Measurements from ENCODE around the gene ATP13A4. TPM values are rescaled to one million over a fixed set of nuclear protein-coding genes. Genes with fewer than 3 reads are reported as not detected.

Gene ATP13A4
- total and polyA plus RNA-seq, 5 experiments from 2014 or later, result 0.53 to 7.1 (median 2.8) TPM; not detected in 1

DNA sequence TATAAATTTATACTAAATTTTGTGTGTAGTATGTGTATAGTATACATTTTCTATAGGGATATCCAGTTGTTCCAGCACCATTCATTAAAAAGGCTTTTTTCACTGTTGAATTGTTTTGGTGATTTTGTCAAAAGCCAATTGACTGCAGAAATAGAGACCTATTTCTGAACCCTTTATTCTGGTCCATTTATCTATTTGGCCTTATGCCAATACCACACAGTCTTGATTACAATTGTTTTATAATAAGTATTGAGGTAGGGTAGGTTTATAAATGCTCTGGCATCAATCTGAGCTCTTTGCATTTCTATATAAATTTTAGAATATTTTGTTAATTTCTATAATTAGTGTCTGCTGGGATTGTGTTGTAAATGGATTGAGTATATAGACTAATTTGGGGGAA lies 31.8 kb upstream of the ATP13A4 start:
- ATAC-seq (no peak), DNase-seq (no peak)
- no peak overlapping the region for H3K4me3 Mint-ChIP-seq
- H3K27me3 Mint-ChIP-seq, result no peaks in the 10 kb centered on the region
- no peak overlapping the region for H3K27ac Mint-ChIP-seq
- POLR2A ChIA-PET, result no interaction called here
- peaks cover 2 to 7% (median 4%) of the 10 kb centered on the region in 4 donors for H3K4me1 Mint-ChIP-seq
- H3K36me3 Mint-ChIP-seq, result peaks cover 0 to 2% (median 0%) of the 10 kb centered on the region in 3 donors
- H3K9me3 Mint-ChIP-seq, result no peaks in the 10 kb centered on the region

DNA sequence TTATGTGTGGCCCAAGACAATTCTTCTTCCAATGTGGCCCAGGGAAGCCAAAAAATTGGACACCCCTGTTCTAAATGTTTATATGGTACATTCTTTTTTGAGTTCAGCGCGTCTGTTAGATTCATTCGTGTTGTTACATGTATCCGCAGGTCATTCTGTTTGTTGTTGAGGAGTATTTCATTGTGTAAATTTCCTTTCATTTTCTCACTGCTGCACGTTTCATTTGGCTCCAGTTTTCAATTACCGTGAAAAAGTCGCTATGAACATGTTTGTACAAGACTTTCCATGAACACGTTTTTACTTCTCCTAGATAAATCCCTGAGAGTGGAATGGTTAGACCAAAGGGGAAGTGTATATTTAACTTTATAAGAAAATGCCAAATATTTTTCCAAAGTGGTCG lies 30.8 kb upstream of the ATP13A4 start:
- Mint-ChIP-seq H3K4me3 (no peak overlapping the region), H3K36me3 (peaks cover 0 to 2% (median 0%) of the 10 kb centered on the region in 3 donors), H3K9me3 (no peaks in the 10 kb centered on the region), H3K4me1 (peaks cover 0 to 7% (median 4%) of the 10 kb centered on the region in 4 donors), H3K27ac (no peak overlapping the region), H3K27me3 (no peaks in the 10 kb centered on the region)
- DNase-seq, result no peak
- no peak for ATAC-seq
- POLR2A ChIA-PET, result no interaction called here

DNA sequence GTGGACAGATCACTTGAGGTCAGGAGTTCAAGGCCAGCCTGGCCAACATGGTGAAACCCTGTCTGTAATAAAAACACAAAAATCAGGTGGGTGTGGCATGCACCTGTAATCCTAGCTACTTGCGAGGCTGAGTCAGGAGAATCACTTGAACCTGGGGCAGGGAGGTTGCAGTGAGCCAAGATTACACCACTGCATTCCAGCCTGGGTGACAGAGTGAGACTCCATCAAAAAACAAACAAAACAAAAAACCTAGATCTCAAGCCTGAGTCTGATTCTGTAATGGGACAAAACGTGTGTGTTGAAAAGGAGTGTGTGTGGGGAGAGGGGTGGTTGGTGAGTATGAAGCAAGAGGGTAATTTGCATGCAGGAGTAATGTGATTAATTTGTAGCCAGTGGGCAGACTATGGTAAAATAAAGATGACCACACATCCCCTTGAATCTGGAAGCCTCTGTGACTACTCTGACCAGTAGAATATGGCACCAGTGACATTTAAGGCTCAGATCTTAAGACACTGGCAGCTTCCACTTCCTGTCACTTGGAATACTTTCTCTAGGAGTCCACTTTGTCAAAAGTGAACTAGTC lies 19.9 kb upstream of the ATP13A4 start:
- POLR2A ChIA-PET, result no interaction called here
- no peak for ATAC-seq
- Mint-ChIP-seq H3K27me3 (no peaks in the 10 kb centered on the region), H3K4me3 (no peak overlapping the region), H3K9me3 (no peaks in the 10 kb centered on the region), H3K4me1 (no peaks in the 10 kb centered on the region), H3K27ac (no peak overlapping the region), H3K36me3 (no peaks in the 10 kb centered on the region)
- no peak for DNase-seq

DNA sequence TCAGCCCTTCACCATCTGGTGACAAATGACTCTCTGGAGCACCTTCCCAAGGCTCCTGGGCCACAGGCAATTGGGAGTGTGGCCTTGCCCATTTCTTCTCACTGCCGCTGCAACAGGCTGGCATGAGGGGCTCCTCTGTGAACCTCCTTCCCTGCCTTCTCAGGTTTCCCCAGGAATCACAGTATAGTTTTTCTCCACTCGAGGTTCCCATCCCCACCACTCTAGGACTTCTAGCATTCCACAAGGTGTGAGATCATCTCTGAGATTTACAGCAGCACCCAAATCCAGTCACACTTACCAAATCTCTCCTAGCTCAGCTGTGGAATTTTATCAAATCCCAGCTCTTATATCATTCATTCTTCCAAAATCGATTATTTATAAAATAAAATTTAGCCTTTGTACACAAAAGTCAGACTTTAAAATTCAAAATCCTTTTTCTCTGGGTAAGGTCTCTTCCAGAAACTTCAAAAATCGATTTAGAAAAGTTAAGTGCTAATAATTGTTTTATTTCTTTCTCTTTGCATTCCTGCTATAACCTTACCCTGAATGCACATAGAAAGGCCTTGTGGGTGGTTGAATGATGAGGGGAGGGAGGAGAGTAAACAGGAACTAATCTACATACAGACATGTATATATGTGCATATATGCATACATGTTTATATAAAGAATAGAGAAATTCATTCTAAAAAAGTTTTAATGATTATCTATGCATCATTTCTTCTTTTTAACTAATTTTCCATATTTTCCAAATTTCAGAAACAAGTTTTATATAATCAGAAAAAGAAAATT lies 18.9 kb upstream of the ATP13A4 start:
- no peaks in the 10 kb centered on the region for H3K9me3 Mint-ChIP-seq
- POLR2A ChIA-PET, result no interaction called here
- no peak overlapping the region for H3K27ac Mint-ChIP-seq
- DNase-seq, result no peak
- no peaks in the 10 kb centered on the region for H3K36me3 Mint-ChIP-seq
- no peak for ATAC-seq
- H3K4me3 Mint-ChIP-seq, result no peak overlapping the region
- no peaks in the 10 kb centered on the region for H3K27me3 Mint-ChIP-seq
- no peaks in the 10 kb centered on the region for H3K4me1 Mint-ChIP-seq

DNA sequence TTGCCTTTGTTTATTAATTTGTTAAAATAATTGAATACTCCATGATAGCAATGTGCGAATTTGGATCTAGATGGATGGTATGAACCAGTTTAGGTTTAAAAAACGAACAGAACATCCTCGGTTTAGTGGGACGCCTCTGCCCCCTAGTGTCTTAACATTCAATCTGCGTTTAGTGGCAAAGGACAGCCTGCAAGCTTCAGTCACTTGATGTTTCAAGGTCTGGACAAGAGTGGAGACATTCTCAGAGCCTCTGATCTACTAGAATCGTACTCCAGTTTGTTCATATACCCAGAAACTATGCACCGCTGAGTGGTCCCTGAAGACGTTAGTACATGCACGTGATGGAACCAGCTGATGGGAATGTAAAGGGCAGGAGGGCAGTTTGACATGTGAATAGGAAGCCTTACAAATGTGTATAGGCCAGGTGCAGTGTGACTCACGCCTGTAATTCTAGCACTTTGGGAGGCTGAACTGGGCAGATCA lies 17.8 kb upstream of the ATP13A4 start:
- H3K27ac Mint-ChIP-seq, result no peak overlapping the region
- no peaks in the 10 kb centered on the region for H3K36me3 Mint-ChIP-seq
- POLR2A ChIA-PET, result no interaction called here
- H3K4me1 Mint-ChIP-seq, result no peaks in the 10 kb centered on the region
- ATAC-seq, result peak in 1 of 2 donors; percentile 43
- no peaks in the 10 kb centered on the region for H3K9me3 Mint-ChIP-seq
- H3K4me3 Mint-ChIP-seq, result no peak overlapping the region
- H3K27me3 Mint-ChIP-seq, result no peaks in the 10 kb centered on the region
- peak in 9 of 10 donors; percentile 1 to 69 (median 32) for DNase-seq

DNA sequence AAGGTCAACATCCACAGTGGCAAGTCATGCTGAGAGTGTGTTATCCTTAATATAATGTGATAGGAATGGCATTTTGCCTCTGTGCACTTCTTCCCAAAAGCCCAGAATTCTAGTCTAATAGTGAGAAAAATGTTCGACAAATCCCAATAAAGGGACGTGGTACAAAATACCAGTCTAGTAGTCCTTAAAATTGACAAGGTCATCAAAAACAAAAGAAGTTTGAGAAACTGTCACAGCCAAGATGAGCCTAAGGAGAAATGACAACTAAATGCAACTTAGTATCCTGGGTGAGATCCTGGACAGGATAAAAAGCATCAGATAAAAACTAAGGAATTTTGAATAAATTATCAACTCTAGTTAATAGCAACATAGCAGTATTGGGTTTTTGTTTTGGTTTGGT lies 14.4 kb upstream of the ATP13A4 start:
- no peaks in the 10 kb centered on the region for H3K36me3 Mint-ChIP-seq
- POLR2A ChIA-PET, result no interaction called here
- H3K27me3 Mint-ChIP-seq, result no peaks in the 10 kb centered on the region
- DNase-seq, result no peak
- H3K4me1 Mint-ChIP-seq, result no peaks in the 10 kb centered on the region
- H3K27ac Mint-ChIP-seq, result no peak overlapping the region
- H3K9me3 Mint-ChIP-seq, result no peaks in the 10 kb centered on the region
- ATAC-seq, result no peak
- no peak overlapping the region for H3K4me3 Mint-ChIP-seq

DNA sequence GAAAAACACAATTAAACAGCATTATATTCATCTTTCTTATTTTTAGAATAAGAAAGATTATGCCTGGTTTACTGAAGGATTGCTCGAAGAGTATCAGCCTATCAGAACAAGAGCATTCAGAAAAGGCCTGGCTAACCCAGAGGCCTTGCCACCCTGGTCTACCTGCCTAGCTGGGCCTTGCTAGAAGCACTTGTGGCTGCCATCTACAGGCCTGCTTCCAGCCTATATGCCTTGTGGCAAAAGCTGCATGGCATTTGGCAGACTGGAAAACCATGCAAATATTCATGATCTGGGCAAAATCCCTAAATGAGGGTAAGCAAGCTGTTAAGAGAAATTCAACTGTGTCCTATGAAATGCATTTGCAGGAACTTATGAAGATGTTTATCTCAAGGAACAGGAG lies 9.3 kb upstream of the ATP13A4 start:
- DNase-seq, result no peak
- no peak for ATAC-seq
- H3K36me3 Mint-ChIP-seq, result peaks cover 0 to 2% (median 0%) of the 10 kb centered on the region in 3 donors
- no peak overlapping the region for H3K4me3 Mint-ChIP-seq
- H3K27me3 Mint-ChIP-seq, result no peaks in the 10 kb centered on the region
- no peak overlapping the region for H3K27ac Mint-ChIP-seq
- H3K4me1 Mint-ChIP-seq, result no peaks in the 10 kb centered on the region
- H3K9me3 Mint-ChIP-seq, result no peaks in the 10 kb centered on the region
- POLR2A ChIA-PET, result no interaction called here

DNA sequence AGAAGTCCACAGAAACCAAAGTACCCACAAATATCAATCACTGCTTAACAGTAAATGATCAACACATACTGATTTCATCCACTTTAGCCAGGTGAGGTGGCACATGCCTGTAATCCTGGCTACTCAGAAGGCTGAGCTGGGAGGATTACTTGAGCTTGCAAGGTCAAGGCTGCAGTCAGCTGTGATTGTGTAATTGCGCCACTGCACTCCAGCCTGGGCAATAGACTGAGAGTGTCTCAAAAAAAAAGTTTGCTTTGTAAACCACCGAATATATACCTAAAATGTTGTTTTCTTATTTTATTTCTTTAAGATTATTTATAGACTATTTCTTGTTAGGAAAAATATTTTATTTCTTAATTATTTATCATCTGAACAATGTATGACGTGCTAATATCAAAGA lies 8.7 kb upstream of the ATP13A4 start:
- no peak for DNase-seq
- Mint-ChIP-seq H3K27me3 (no peaks in the 10 kb centered on the region), H3K4me3 (no peak overlapping the region), H3K27ac (no peak overlapping the region), H3K9me3 (no peaks in the 10 kb centered on the region), H3K4me1 (no peaks in the 10 kb centered on the region), H3K36me3 (peaks cover 0 to 2% (median 0%) of the 10 kb centered on the region in 3 donors)
- POLR2A ChIA-PET, result no interaction called here
- no peak for ATAC-seq

DNA sequence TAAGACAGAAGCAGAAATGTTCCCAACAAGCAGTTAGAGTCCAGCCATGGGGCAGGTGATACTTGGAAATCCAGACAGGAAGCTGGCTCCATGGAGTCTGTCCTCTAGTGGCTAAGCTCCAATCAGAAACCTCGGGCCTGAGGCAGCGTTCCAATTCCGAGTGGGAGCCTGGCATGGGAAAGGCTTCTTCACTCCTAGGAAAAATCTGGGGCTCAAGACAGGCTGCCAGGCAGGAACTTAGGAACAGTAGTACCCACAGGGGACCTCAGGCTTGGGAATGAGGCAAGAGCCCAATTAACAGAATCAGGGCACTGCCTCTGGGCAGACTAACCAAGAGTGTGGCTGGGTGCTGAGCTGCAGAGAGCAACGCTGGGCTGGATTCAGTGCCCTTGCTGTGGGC lies 6.2 kb upstream of the ATP13A4 start:
- DNase-seq, result no peak

DNA sequence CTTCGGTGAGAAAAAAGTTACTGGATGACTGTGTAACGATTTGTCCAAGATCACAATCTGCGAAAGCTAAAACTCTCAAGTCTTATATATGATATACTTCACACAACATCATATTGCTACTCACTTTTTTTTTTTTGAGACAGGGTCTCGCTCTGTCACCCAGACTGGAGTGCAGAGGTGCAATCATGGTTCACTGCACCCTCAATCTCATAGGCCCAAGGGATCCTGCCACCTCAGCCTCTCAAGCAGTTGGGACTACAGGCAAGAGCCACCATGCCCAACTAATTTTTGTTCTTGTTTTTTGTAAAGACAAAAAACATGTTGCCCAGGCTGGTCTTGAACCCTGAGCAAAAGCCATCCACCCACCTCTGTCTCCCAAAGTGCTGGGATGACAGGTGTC lies 5.4 kb upstream of the ATP13A4 start:
- Mint-ChIP-seq H3K27ac (no peak overlapping the region), H3K27me3 (no peaks in the 10 kb centered on the region), H3K9me3 (no peaks in the 10 kb centered on the region), H3K4me1 (no peaks in the 10 kb centered on the region), H3K4me3 (no peak overlapping the region), H3K36me3 (peaks cover 0 to 2% (median 0%) of the 10 kb centered on the region in 3 donors)
- POLR2A ChIA-PET, result no interaction called here
- DNase-seq (no peak), ATAC-seq (no peak)

More for the DNA sequence above, 6.2 kb upstream of the ATP13A4 start:
- Mint-ChIP-seq H3K4me1 (no peaks in the 10 kb centered on the region), H3K27ac (no peak overlapping the region), H3K4me3 (no peak overlapping the region), H3K36me3 (peaks cover 0 to 2% (median 0%) of the 10 kb centered on the region in 3 donors), H3K9me3 (no peaks in the 10 kb centered on the region), H3K27me3 (no peaks in the 10 kb centered on the region)
- POLR2A ChIA-PET, result no interaction called here
- no peak for ATAC-seq

DNA sequence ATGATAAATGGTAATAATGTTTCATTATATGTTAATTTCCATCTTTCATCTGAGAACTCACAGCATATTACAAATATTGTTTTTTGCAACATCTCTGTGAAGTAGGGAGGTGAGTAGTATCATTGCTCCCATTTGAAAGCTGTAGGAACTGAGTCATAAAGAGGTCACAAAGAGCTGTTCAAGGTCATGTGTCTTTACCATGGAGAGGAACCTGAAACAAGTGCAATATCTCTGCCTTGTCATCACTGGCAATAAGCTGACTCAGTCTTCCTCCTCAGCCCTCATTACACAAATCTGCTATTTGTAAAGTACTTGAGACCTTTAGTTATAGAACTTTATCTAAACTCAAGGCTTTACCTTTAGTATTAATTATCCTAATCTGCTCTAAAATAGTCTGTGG lies 4.4 kb upstream of the ATP13A4 start:
- Mint-ChIP-seq H3K27me3 (no peaks in the 10 kb centered on the region), H3K9me3 (no peaks in the 10 kb centered on the region), H3K4me1 (no peaks in the 10 kb centered on the region), H3K4me3 (no peak overlapping the region), H3K27ac (no peak overlapping the region), H3K36me3 (peaks cover 0 to 2% (median 0%) of the 10 kb centered on the region in 3 donors)
- POLR2A ChIA-PET, result no interaction called here
- DNase-seq (no peak), ATAC-seq (no peak)

DNA sequence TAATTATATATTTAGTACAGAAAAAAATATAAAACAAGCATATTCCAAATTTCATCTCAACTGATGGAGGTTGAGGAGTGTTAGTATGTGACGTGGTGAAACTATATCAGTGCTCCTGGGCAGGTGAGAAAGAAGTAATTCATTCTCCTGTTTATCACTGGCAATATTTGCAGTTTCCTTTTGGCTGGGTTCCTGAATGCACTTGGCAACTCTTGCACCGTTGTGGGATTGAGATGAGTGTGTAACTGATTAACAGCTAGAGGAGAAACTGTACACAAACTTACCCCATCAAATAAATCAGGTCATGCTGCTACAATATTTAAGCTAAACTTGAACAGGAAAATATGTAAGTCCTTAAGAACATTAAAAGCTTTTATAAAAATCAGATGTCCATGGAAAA lies 2.1 kb upstream of the ATP13A4 start:
- DNase-seq (no peak), ATAC-seq (no peak)
- peaks cover 0 to 2% (median 0%) of the 10 kb centered on the region in 3 donors for H3K36me3 Mint-ChIP-seq
- H3K27ac Mint-ChIP-seq, result no peak overlapping the region
- POLR2A ChIA-PET, result no interaction called here
- H3K4me1 Mint-ChIP-seq, result no peaks in the 10 kb centered on the region
- no peaks in the 10 kb centered on the region for H3K9me3 Mint-ChIP-seq
- H3K27me3 Mint-ChIP-seq, result no peaks in the 10 kb centered on the region
- no peak overlapping the region for H3K4me3 Mint-ChIP-seq

DNA sequence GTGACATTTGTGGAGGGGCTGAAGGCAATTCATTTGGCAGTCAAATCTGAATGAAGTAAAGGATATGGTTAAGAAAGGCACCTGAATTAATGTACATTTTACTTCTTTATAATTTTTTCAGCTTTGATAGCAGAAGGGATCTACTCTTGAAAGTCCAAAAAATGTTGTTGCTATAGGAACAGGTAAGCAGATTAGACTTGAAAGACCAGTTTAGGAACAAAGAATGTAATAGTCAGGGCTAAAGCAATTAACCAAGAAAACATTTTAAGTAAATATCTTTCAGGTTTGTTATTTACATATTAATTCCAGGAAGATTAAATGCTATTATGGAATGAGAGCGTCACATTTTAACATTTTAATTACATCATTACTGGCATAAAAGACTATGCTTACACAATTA lies 1.1 kb downstream of the ATP13A4 start:
- H3K4me3 Mint-ChIP-seq, result no peak overlapping the region
- no peak for ATAC-seq
- no peaks in the 10 kb centered on the region for H3K36me3 Mint-ChIP-seq
- no peaks in the 10 kb centered on the region for H3K27me3 Mint-ChIP-seq
- no peaks in the 10 kb centered on the region for H3K4me1 Mint-ChIP-seq
- H3K9me3 Mint-ChIP-seq, result no peaks in the 10 kb centered on the region
- POLR2A ChIA-PET, result no interaction called here
- DNase-seq, result no peak
- no peak overlapping the region for H3K27ac Mint-ChIP-seq

DNA sequence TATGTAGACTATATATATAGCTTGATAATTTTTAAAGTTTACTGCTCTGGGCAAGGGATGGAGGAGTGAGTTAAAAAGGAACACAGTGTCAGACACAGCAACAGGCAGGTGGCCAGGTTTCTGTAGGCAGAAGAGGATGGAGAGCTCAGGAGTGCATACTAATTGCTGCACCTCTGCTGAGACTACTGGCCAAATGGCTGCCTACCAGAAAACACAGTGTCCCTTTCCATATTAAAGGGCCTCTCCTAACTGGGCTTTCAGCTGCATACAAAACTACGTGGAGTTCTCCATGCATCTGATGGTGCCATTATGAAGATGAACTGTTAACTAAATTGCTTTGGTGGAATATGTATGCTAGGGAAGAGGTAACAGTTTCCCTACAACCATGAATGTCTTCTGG lies 1.8 kb downstream of the ATP13A4 start:
- H3K4me3 Mint-ChIP-seq, result no peak overlapping the region
- H3K36me3 Mint-ChIP-seq, result no peaks in the 10 kb centered on the region
- no peak overlapping the region for H3K27ac Mint-ChIP-seq
- DNase-seq (no peak), ATAC-seq (no peak)
- H3K4me1 Mint-ChIP-seq, result no peaks in the 10 kb centered on the region
- H3K27me3 Mint-ChIP-seq, result no peaks in the 10 kb centered on the region
- H3K9me3 Mint-ChIP-seq, result no peaks in the 10 kb centered on the region
- POLR2A ChIA-PET, result no interaction called here

Measured in naive thymus-derived CD8-positive, alpha-beta T cell (primary cell).